Osteoblast (primary cell): ENCODE results near the gene SCARF2. TPM values are rescaled to one million over a fixed set of nuclear protein-coding genes. Genes with fewer than 3 reads are reported as not detected.
"Not testable (repeated sequence)": the region's sequence is repeated elsewhere in the genome, so short reads cannot be mapped to it uniquely, and the experiment has no call there.

ENCODE experiments used
- DNase-seq: peaks from one replicate; pipeline ENCODE4 v3.0.0; 2011; ENCODE audit warnings: low spot score, mixed read lengths; ENCODE audit not compliant: insufficient read length; ENCODE audit errors: missing footprints
- H2AFZ ChIP-seq: 2 replicates; pipeline ENCODE4 v1.6.0; 2011; ENCODE audit warnings: mild to moderate bottlenecking, low read length
- H3K27ac ChIP-seq: 2 replicates; pipeline ENCODE4 v1.5.1; 2011; ENCODE audit warnings: mild to moderate bottlenecking, low read depth, low read length, moderate library complexity
- H3K27me3 ChIP-seq: 2 replicates; pipeline ENCODE4 v1.6.0; 2012; ENCODE audit warnings: mild to moderate bottlenecking, control low read depth, inconsistent platforms, low read length, moderate library complexity; ENCODE audit not compliant: insufficient read depth
- H3K36me3 ChIP-seq: 2 replicates; pipeline ENCODE4 v1.5.1; 2011; ENCODE audit warnings: mild to moderate bottlenecking, low read length, control low read depth, moderate library complexity; ENCODE audit not compliant: insufficient read depth
- H3K4me1 ChIP-seq: 2 replicates; pipeline ENCODE4 v1.5.1; 2011; ENCODE audit warnings: mild to moderate bottlenecking, low read length, control low read depth, moderate library complexity; ENCODE audit not compliant: insufficient read depth
- H3K4me2 ChIP-seq: 2 replicates; pipeline ENCODE4 v1.6.0; 2011; ENCODE audit warnings: mild to moderate bottlenecking, low read length; ENCODE audit not compliant: insufficient read depth
- H3K4me3 ChIP-seq: fragments of 200-600 bp; sonication (generic); 3 replicates; pipeline ENCODE4 v1.5.1; 2012; ENCODE audit warnings: mild to moderate bottlenecking, low read length, inconsistent platforms; ENCODE audit not compliant: insufficient read depth
- H3K79me2 ChIP-seq: 2 replicates; pipeline ENCODE4 v1.6.0; 2012; ENCODE audit warnings: mild to moderate bottlenecking, low read length, control low read depth, inconsistent platforms; ENCODE audit not compliant: insufficient read depth
- H3K9me3 ChIP-seq: 2 replicates; pipeline ENCODE4 v1.5.1; 2011; ENCODE audit warnings: low read depth, low read length, control low read depth
- H4K20me1 ChIP-seq: 2 replicates; pipeline ENCODE4 v1.6.0; 2012; ENCODE audit warnings: mild to moderate bottlenecking, low read length, control low read depth; ENCODE audit not compliant: insufficient read depth
- total RNA-seq: library from RNA; depleted of rRNA; stranded (reverse); fragments of >200 nt; gene quantifications from 2 replicates; pipeline ENCODE4 v1.2.3, GENCODE V29; 2012
- TF ChIP-seq, protein P1 (sequence below): IDR thresholded peaks from 2 replicates; pipeline ENCODE4 v1.5.1; 2011; ENCODE audit warnings: mild to moderate bottlenecking, low read depth, low read length, moderate library complexity; ENCODE audit errors: extremely low read depth

SCARF2 gene
- total RNA-seq, 1 donor: 23.9 TPM

DNA sequence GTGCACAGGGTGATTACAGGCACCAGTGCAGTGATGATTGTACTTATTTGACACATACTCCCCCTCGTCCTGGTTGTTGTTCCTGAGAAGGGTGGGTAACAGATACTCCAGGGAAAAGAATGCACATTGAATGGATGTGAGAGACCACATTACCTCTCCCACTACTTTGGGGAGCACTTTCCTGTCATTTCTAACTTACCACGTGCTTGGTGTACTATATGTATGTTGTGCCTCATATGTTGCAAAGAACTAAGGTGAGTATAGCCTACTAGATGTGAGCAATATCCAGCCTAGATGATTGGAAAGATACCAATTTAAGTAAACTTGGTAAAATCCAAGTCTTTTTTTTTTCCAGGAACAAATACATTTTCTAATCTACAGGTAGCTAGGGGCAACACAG is 14.3 kb upstream of the SCARF2 start:
- H3K4me2 ChIP-seq: no peak overlapping the region
- H3K36me3 ChIP-seq: peaks cover 21% of the 10 kb centered on the region
- H3K9me3 ChIP-seq: no peaks in the 10 kb centered on the region
- H4K20me1 ChIP-seq: peaks cover 4% of the 10 kb centered on the region
- no peaks in the 10 kb centered on the region for H3K27me3 ChIP-seq
- peaks cover 4% of the 10 kb centered on the region for H3K4me1 ChIP-seq
- TF ChIP-seq, protein P1, sequence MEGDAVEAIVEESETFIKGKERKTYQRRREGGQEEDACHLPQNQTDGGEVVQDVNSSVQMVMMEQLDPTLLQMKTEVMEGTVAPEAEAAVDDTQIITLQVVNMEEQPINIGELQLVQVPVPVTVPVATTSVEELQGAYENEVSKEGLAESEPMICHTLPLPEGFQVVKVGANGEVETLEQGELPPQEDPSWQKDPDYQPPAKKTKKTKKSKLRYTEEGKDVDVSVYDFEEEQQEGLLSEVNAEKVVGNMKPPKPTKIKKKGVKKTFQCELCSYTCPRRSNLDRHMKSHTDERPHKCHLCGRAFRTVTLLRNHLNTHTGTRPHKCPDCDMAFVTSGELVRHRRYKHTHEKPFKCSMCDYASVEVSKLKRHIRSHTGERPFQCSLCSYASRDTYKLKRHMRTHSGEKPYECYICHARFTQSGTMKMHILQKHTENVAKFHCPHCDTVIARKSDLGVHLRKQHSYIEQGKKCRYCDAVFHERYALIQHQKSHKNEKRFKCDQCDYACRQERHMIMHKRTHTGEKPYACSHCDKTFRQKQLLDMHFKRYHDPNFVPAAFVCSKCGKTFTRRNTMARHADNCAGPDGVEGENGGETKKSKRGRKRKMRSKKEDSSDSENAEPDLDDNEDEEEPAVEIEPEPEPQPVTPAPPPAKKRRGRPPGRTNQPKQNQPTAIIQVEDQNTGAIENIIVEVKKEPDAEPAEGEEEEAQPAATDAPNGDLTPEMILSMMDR: no peak
- H3K4me3 ChIP-seq: no peak overlapping the region
- H3K27ac ChIP-seq: no peak overlapping the region
- no peak overlapping the region for H2AFZ ChIP-seq
- peak; percentile 63 for DNase-seq
- H3K79me2 ChIP-seq: no peaks in the 10 kb centered on the region

DNA sequence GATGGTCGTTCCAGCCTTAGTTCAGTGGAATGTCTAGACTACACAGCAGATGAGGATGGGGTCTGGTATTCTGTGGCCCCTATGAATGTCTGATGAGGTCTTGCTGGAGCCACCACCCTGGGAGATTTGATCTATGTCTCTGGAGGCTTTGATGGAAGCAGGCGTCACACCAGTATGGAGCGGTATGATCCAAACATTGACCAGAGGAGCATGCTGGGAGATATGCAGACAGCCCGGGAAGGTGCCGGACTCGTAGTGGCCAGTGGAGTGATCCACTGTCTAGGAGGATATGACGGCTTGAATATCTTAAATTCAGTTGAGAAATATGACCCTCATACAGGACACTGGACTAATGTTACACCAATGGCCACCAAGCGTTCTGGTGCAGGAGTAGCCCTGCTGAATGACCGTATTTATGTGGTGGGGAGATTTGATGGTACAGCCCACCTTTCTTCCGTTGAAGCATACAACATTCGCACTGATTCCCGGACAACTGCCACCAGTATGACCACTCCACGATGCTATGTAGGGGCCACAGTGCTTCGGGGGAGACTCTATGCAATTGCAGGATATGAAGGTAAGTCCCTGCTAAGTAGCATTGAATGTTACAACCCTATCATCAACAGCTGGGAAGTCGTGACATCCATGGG is 13.6 kb upstream of the SCARF2 start:
- peaks cover 18% of the 10 kb centered on the region for H3K36me3 ChIP-seq
- not testable (repeated sequence) for H3K4me3 ChIP-seq, H3K4me2 ChIP-seq, H3K27ac ChIP-seq, DNase-seq, H3K79me2 ChIP-seq, H3K27me3 ChIP-seq, H4K20me1 ChIP-seq, H3K9me3 ChIP-seq, H2AFZ ChIP-seq, H3K4me1 ChIP-seq

DNA sequence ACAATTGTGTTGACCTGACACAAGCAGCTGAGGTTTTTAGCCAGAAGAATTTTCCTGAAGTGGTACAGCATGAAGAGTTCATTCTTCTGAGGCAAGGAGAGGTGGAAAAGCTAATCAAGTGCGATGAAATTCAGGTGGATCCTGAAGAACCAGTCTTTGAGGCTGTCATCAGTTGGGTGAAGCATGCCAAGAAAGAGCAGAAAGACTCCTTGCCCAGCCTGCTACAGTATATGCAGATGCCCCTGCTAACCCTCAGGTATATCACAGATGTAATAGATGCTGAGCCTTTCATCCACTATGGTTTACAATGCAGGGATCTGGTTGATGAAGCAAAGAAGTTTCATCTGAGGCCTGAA is 12.9 kb upstream of the SCARF2 start:
- Histone ChIP-seq H2AFZ (no peak overlapping the region), H3K27ac (no peak overlapping the region), H4K20me1 (peaks cover 4% of the 10 kb centered on the region), H3K4me3 (no peak overlapping the region), H3K36me3 (peaks cover 25% of the 10 kb centered on the region), H3K79me2 (no peaks in the 10 kb centered on the region), H3K4me2 (no peak overlapping the region), H3K9me3 (no peaks in the 10 kb centered on the region), H3K4me1 (no peaks in the 10 kb centered on the region), H3K27me3 (no peaks in the 10 kb centered on the region)
- TF ChIP-seq, protein P1: no peak
- no peak for DNase-seq

DNA sequence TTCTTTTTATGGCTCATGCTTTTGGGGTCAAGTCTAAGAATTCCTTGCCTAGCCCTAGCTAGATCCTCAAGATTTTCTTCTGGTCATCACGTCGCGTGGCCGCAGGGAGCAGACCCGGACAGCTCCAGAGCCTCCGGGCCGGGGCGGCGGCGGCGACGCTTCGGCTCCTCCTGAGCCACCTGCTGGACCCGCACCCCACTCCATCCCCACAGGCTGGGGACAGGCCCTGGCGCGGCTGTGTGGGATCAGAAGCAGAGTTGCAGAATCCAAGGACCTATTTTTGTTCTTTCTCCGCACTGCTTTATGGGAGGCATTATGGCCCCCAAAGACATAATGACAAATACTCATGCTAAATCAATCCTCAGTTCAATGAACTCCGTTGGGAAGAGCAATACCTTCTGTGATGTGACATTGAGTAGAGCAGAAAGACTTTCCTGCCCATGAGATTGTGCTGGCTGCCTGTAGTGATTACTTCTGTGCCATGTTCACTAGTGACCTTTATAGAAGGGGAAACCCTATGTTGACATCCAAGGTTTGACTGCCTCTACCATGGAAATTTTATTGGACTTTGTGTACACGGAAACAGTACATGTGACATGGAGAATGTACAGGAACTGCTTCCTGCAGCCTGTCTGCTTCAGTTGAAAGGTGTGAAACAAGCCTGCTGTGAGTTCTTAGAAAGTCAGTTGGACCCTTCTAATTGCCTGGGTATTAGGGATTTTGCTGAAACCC is 12.4 kb upstream of the SCARF2 start:
- Histone ChIP-seq H3K36me3 (peaks cover 27% of the 10 kb centered on the region), H3K27me3 (no peaks in the 10 kb centered on the region), H3K27ac (no peak overlapping the region), H3K4me2 (no peak overlapping the region), H3K79me2 (no peaks in the 10 kb centered on the region), H4K20me1 (peaks cover under 1% of the 10 kb centered on the region), H2AFZ (no peak overlapping the region), H3K4me3 (no peak overlapping the region), H3K9me3 (no peaks in the 10 kb centered on the region), H3K4me1 (no peaks in the 10 kb centered on the region)
- no peak for DNase-seq
- TF ChIP-seq, protein P1: no peak
